ENCODE data around the gene OR1D5.

Gene OR1D5

GRCh38 chr17:3020381-3020780, 43.0 kb downstream of the OR1D5 start:
- no peak overlapping the region for H3K4me3 ChIP-seq (ENCODE audit: low read depth, low read length)
- no peak for DNase-seq (ENCODE audit: low read depth)
- TF ChIP-seq MAX (IDR thresholded peaks at IDR 0.05; ENCODE audit: low read depth, low read length) (no peak), CTCF (IDR thresholded peaks at IDR 0.05; ENCODE audit: low read depth, low read length) (no peak), POLR2A (IDR thresholded peaks at IDR 0.05; ENCODE audit: extremely low read depth, insufficient read length) (no peak), MYC (IDR thresholded peaks at IDR 0.05; ENCODE audit: low read depth, low read length) (no peak)

- TF ChIP-seq MYC (IDR thresholded peaks at IDR 0.05; ENCODE audit: low read depth, low read length) (no peak), MAX (IDR thresholded peaks at IDR 0.05; ENCODE audit: low read depth, low read length) (no peak), CTCF (IDR thresholded peaks at IDR 0.05; ENCODE audit: low read depth, low read length) (no peak), POLR2A (IDR thresholded peaks at IDR 0.05; ENCODE audit: extremely low read depth, insufficient read length) (no peak)
- H3K4me3 ChIP-seq (ENCODE audit: low read depth, low read length) = no peak overlapping the region
- no peak for DNase-seq (ENCODE audit: low read depth)
Observed at GRCh38 chr17:3019761-3020160, 43.6 kb downstream of the OR1D5 start.

- TF ChIP-seq MYC (IDR thresholded peaks at IDR 0.05; ENCODE audit: low read depth, low read length) (no peak), POLR2A (IDR thresholded peaks at IDR 0.05; ENCODE audit: extremely low read depth, insufficient read length) (no peak), MAX (IDR thresholded peaks at IDR 0.05; ENCODE audit: low read depth, low read length) (no peak), CTCF (IDR thresholded peaks at IDR 0.05; ENCODE audit: low read depth, low read length) (no peak)
- no peak overlapping the region for H3K4me3 ChIP-seq (ENCODE audit: low read depth, low read length)
- DNase-seq (ENCODE audit: low read depth) = no peak
Observed at GRCh38 chr17:3017936-3018335, 45.5 kb downstream of the OR1D5 start.

- no peak for DNase-seq (ENCODE audit: low read depth)
- TF ChIP-seq MYC (IDR thresholded peaks at IDR 0.05; ENCODE audit: low read depth, low read length) (no peak), POLR2A (IDR thresholded peaks at IDR 0.05; ENCODE audit: extremely low read depth, insufficient read length) (no peak), CTCF (IDR thresholded peaks at IDR 0.05; ENCODE audit: low read depth, low read length) (no peak), MAX (IDR thresholded peaks at IDR 0.05; ENCODE audit: low read depth, low read length) (no peak)
- no peak overlapping the region for H3K4me3 ChIP-seq (ENCODE audit: low read depth, low read length)
Observed at GRCh38 chr17:3015890-3016289, 47.5 kb downstream of the OR1D5 start.

- no peak overlapping the region for H3K4me3 ChIP-seq (ENCODE audit: low read depth, low read length)
- TF ChIP-seq CTCF (IDR thresholded peaks at IDR 0.05; ENCODE audit: low read depth, low read length) = peak; percentile 63
- no peak for TF ChIP-seq POLR2A (IDR thresholded peaks at IDR 0.05; ENCODE audit: extremely low read depth, insufficient read length)
- no peak for TF ChIP-seq MAX (IDR thresholded peaks at IDR 0.05; ENCODE audit: low read depth, low read length)
- no peak for TF ChIP-seq MYC (IDR thresholded peaks at IDR 0.05; ENCODE audit: low read depth, low read length)
- peak; percentile 55 for DNase-seq (ENCODE audit: low read depth)
Observed at GRCh38 chr17:3012926-3013581, 50.4 kb downstream of the OR1D5 start.
